Testis (tissue), 3 donors: Measurements from ENCODE around the gene MADCAM1. TPM values are rescaled to one million over a fixed set of nuclear protein-coding genes. Genes with fewer than 3 reads are reported as not detected.

Source experiments
- DNase-seq: peaks from one replicate; pipeline ENCODE4 v3.0.0-alpha.2; 2019
- H3K27ac ChIP-seq, 2 donors: fragments of 200-600 bp; sonication (generic); one replicate each; pipeline ENCODE4 v1.5.1; 2019
- H3K27me3 ChIP-seq: fragments of 200-600 bp; sonication (generic); one replicate; pipeline ENCODE4 v1.5.1; 2019
- H3K36me3 ChIP-seq: fragments of 200-600 bp; sonication (generic); one replicate; pipeline ENCODE4 v1.5.1; 2017; ENCODE audit warnings: low read depth; ENCODE audit errors: missing control alignments
- H3K4me1 ChIP-seq: fragments of 200-600 bp; sonication (generic); one replicate; pipeline ENCODE4 v1.5.1; 2019
- H3K4me3 ChIP-seq, 2 donors: fragments of 200-600 bp; sonication (generic); one replicate each; pipeline ENCODE4 v1.5.1; 2017 to 2019
- H3K9me3 ChIP-seq: fragments of 200-600 bp; sonication (generic); one replicate; pipeline ENCODE4 v1.5.1; 2017
- CTCF ChIP-seq, 3 experiments: fragments of 450-650 bp in 2 of 3; fragments of 200-600 bp in 1 of 3; sonication (generic) in 1 of 3; IDR thresholded peaks; one replicate each; pipeline ENCODE4 v1.5.1; 2016 to 2019; ENCODE audit warnings: antibody characterized with exemption in 3 of 3, mild to moderate bottlenecking in 2 of 3, moderate library complexity in 1 of 3
- POLR2A ChIP-seq: fragments of 450-650 bp; IDR thresholded peaks from one replicate; pipeline ENCODE4 v1.6.1; 2017; ENCODE audit warnings: antibody characterized with exemption, mild to moderate bottlenecking, moderate library complexity
- WGBS, 2 donors: methylation state at CpG; one replicate each; pipeline ENCODE4 v1.1.5; 2018; 5-methylcytosine and 5-hydroxymethylcytosine counted together
- intact Hi-C: fragments of 100-400 bp; cut with DNase I; formaldehyde crosslinking; loops from one replicate; pipeline ENCODE4 v1.15.1; 2023; ENCODE audit warnings: low total_unique reads
- polyA plus RNA-seq: library from polyadenylated mRNA; stranded (reverse); fragments of 350-450 nt; fragmentation: Illumina TruSeq; extraction: RNeasy Lipid Tissue Mini Kit (QIAGEN cat#74804); gene quantifications from one replicate; pipeline ENCODE4 v1.2.3, GENCODE V29; 2014; ENCODE audit warnings: low read depth, low replicate concordance; ENCODE audit not compliant: insufficient read depth
- total RNA-seq, 2 donors: library from RNA; depleted of rRNA; stranded (reverse); fragments of >200 nt; gene quantifications; one replicate each; pipeline ENCODE4 v1.2.3, GENCODE V29; 2016

Gene MADCAM1
- total and polyA plus RNA-seq, 3 donors from 2014 or later = 1.6 to 2.3 (median 2.2) TPM

- no peaks in the 10 kb centered on the region for H3K9me3 ChIP-seq
- H3K27ac ChIP-seq = no peak overlapping the region
- no peak overlapping the region for H3K4me3 ChIP-seq
- WGBS, 2 donors = 70 to 74% methylated on average over 6 to 20 of the region's 20 CpGs
- H3K4me1 ChIP-seq = no peaks in the 10 kb centered on the region
- TF ChIP-seq CTCF (IDR thresholded peaks at IDR 0.05) = no peak
- no peak for TF ChIP-seq POLR2A
- H3K36me3 ChIP-seq = no peaks in the 10 kb centered on the region
- H3K27me3 ChIP-seq = no peaks in the 10 kb centered on the region
- no peak for DNase-seq
- intact Hi-C loops = no loop called here
Measured at GRCh38 chr19:470701-471100, 25.6 kb upstream of the MADCAM1 start.

GRCh38 chr19:472005-472858 is 24.1 kb upstream of the MADCAM1 start:
- TF ChIP-seq CTCF (IDR thresholded peaks at IDR 0.05) (no peak), POLR2A (no peak)
- DNase-seq = no peak
- no peaks in the 10 kb centered on the region for H3K4me1 ChIP-seq
- H3K36me3 ChIP-seq = no peaks in the 10 kb centered on the region
- WGBS, 2 donors = 65 to 71% methylated on average over 10 to 23 of the region's 23 CpGs
- H3K9me3 ChIP-seq = no peaks in the 10 kb centered on the region
- intact Hi-C loops = no loop called here
- no peak overlapping the region for H3K27ac ChIP-seq
- no peak overlapping the region for H3K4me3 ChIP-seq
- H3K27me3 ChIP-seq = no peaks in the 10 kb centered on the region

GRCh38 chr19:474126-475078 is 21.9 kb upstream of the MADCAM1 start:
- Histone ChIP-seq H3K9me3 (no peaks in the 10 kb centered on the region), H3K27ac (no peak overlapping the region), H3K27me3 (no peaks in the 10 kb centered on the region), H3K4me3 (no peak overlapping the region), H3K36me3 (no peaks in the 10 kb centered on the region), H3K4me1 (no peaks in the 10 kb centered on the region)
- no peak for DNase-seq
- intact Hi-C loops = no loop called here
- WGBS, 2 donors = 79 to 83% methylated on average over 34 to 51 of the region's 57 CpGs
- TF ChIP-seq POLR2A (no peak), CTCF (IDR thresholded peaks at IDR 0.05) (no peak)

GRCh38 chr19:475360-475759 is 20.9 kb upstream of the MADCAM1 start:
- no peak for DNase-seq
- WGBS, 2 donors = 78 to 82% methylated on average over 13 of the region's 13 CpGs
- no peak for TF ChIP-seq POLR2A
- no peak for TF ChIP-seq CTCF (IDR thresholded peaks at IDR 0.05)
- Histone ChIP-seq H3K4me3 (no peak overlapping the region), H3K27ac (no peak overlapping the region), H3K9me3 (no peaks in the 10 kb centered on the region), H3K27me3 (no peaks in the 10 kb centered on the region), H3K4me1 (peaks cover 6% of the 10 kb centered on the region), H3K36me3 (no peaks in the 10 kb centered on the region)
- intact Hi-C loops = no loop called here
